ENCODE results near the gene PDGFRB.
A peak's percentile ranks its signal among the peaks of the same experiment; 100 is the strongest.

PDGFRB gene

GRCh38 chr5:150155258-150156026 is at the start of gene PDGFRB:
Gene PDGFRB, minus strand, starts transcription at chr5:150155845. Its CDS starts 18,798 bp downstream, at chr5:150137047.
- peak; percentile 83 for DNase-seq

DNA sequence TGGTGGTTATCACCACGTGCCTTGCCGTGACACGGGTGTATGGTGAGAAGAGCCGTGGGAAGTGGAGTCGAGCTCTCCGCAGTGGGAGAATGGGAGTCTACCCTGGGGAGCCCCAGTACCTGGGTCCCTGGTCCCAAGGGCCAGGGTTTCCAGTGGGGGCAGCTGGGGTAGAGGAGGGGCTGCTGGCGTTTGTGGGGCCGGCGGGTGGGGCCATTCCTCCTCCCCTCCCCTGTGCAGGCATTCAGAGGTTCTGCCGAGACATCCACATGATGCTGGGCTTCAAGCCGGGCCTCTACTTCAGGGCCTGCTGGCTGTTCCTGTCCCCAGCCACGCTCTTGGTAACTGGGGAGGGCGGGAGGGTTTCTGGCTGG is 48.9 kb upstream of the PDGFRB start:
- no peak for DNase-seq

DNA sequence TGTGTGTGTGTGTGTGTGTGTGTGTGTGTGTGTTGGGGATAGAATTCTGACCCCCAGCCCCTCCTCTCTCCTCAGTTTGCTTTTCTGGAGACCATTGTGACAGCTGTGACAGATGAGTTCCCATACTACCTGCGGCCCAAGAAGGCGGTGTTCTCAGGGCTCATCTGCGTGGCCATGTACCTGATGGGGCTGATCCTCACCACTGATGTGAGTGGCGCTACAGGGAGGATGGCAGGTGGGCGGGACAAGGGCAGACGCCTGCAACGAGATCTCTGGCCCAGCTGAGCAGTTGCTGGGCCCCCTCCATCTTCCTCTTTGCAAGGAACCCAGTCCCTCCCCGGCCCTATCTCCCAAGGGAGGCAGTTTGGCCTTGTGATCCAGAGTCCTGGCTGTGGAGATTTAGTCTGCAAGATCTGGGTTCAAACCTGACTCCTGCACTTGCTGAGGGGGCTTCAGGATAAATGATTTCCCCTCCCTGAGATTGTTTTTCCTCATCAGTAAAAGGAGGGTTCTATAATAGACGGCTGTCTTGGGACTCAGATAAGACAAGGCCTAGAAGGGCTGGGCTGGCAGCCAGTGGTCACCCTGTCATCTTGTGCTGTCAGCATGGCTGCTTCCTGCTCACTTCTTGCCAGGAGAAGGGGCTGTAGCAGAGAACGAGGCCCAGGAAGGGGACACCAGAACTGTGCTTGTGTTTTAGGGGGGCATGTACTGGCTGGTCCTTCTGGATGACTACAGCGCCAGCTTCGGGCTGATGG is 48.4 kb upstream of the PDGFRB start:
- DNase-seq: no peak

DNA sequence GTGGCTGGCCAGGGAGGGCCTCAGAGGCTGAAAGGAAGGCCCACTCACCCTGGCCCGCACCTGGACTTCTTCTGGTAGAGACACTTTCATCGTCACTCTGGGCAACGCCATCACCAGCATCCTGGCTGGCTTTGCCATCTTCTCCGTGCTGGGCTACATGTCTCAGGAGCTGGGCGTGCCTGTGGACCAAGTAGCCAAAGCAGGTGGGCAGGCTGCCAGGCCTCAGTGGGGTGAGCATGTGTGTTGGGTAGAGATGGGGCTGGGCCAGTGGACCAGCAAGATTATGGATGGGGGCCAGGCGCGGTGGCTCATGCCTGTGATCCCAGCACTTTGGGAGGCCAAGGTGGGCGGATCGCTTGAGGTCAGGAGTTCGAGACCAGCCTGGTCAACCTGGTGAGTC is 46.9 kb upstream of the PDGFRB start:
- no peak for DNase-seq

GRCh38 chr5:150197476-150197875 is 41.8 kb upstream of the PDGFRB start:
- no peak for DNase-seq

GRCh38 chr5:150196986-150197385 is 41.3 kb upstream of the PDGFRB start:
- no peak for DNase-seq

DNA sequence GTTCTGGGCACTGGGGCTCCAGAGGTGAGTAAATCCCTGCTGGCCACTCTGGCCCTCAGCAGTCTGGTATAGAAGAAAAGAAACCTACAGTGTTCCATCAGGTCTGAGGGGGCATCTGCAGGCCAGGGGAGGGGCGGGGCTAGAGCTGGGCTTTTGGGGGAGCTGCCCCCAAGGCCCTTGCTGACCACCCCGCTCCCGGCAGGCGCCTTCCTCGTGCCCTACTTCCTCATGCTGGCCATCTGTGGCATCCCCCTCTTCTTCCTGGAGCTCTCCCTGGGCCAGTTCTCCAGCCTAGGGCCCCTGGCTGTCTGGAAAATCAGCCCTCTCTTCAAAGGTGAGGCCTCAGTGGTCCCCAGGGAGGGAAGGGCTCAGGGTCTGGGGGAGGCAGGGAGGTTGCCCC is 40.9 kb upstream of the PDGFRB start:
- no peak for DNase-seq

- DNase-seq: no peak
These were observed 40.3 kb upstream of the PDGFRB start for GRCh38 chr5:150195736-150196485.

DNA sequence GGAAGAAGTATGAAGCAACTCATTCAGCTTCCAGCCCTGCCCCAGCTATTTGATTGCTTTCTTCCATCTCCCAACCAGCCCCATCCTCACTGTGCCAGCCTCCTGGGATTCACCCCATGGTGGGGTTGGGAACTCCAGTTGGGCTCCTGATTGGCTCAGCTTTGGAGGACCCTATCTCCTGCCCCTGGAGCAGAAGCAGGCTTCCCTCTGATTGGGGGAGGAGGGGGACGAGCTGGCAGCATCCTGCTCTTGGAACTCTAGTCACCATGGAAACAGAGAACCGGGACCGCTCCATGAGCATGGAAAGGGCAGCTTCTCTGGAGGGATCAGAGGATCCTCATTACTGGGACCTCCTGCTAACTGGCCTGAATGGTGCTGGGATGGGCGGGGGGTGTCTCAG is 36.8 kb upstream of the PDGFRB start:
- DNase-seq: no peak

DNA sequence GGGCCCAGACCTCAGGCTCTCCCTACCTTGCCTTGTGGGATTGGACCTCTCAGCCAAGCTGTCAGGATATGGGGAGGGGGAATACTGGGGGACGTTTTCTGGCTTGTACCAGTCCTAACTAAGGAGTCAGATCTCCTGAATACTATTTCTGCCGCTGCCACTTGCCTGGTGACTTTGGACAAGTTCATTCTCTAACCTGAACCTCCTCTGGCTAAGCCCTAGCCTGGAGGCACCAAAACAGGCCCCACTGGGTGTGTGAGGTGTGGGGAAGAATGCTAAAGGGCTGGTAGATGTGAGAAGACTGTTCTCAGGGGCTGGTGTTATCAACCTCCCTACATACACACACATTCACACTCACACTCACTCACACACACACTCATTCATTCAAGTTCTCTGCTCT is 35.3 kb upstream of the PDGFRB start:
- DNase-seq: no peak

DNA sequence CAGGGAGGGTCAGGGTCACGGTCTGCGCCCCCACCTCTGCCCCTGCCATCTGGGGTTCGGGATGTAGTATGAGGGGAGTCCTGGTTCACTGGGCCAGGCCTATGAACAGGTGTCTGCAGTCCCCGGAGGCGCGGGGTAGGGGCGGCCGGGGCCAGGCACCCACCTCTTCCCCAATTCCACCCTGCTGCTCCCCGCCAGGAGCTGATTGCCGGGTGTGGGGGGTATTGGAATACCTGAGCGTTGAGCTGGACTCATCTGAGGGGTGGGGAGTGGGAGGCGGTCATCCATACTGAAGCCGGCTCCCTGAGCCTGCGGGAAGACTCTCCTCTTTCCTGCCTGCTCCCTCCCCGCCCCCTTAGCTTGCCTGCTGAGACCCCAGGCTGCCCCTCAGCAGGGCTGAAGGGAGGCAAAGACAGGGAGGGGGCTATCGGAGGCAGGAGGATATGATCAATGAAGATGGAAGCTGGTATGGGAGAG is 34.9 kb upstream of the PDGFRB start:
- DNase-seq: no peak

DNA sequence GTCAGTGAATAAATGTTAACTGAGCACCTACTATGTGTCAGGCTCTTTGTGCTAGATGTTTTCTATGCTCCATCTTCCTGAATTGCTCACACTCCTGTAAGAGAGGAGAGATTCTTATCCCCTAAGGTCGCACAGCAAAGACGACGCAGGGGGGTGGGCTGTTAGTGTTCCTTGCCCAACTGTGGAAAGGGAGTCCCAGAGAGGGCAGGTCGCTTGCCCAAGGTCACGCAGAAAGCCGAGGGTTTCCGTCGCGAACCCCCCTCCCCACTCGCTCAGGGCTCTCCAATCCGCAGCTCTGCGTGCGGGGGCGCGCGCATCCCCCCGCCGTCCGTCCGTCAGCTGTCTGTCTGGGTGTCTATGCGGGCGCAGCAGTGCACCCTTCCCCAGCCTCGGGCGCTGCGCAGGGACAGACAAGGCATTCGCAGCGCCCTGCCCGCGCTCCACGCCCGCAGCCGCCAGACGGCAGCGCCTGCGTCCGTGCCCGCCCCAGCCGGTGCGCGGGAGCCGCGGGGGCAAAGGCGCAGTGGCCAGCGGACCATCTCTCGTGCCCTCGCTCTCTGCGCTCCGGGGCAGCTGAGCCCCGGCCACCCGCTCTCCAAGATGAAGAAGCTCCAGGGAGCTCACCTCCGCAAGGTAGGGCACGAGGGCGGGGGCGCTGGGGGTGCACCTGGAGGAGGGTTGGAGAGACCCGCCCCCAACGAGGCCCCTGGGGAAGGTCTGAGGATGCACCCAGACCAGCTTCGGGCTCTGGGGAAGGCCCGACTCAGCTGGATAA is 34.3 kb upstream of the PDGFRB start, which contains the start of gene SLC6A7:
TSS of gene SLC6A7 (plus strand) at position 335 of the 775 bp plus-strand sequence. CDS start at position 601, 266 bp downstream.
- DNase-seq: no peak

DNA sequence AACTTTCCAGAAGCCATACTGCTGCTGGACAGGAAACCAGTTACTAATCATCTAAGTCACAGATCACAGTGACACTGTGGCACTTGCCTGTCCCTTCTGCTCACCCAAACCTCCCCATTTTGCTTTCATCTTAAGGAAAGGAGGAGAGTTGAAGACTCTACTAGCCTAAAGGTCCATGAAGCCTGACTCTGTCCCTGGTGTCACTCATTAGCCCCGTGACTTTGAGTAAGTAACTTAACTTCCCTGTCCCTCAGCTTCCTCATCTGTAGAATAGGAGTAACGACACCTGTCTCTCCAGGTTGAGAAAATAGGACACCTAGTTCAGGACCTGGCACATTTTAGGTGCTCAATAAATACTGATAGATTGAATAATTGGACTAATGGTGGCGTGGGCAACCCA is 33.7 kb upstream of the PDGFRB start:
- no peak for DNase-seq

DNA sequence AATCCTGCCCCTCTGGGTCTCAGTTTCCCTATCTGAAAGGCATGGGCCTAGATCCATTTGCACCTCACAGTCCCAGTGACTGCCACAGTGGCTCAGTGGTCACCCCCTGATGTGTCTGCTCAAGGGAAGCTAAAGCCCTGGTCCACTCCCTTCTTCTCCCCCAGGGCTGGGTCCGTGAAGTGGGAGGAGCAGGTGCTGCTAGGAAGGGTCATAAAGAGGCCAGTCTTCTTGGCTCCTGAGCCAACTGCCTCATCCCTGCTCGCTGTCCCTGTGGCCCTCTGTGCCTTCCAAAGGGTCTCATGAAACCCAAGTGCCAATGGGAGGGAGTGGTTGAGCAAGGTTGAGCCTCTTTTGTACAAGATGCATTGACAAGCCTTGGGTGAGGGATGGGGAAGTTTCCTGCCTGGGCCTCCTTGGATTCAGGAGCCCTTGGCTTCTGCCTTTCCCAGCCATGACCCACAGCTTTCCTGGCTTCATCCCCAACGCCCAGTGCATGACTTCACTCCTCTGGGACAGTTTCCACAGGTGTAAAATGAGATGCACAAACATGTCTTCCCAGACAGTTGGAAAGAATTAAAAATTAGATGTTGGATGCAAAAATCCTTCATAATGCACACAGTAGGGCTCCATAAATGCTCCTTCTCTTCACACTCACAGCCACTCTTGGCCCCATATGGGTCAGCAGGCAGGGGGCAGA is 32.6 kb upstream of the PDGFRB start:
- no peak for DNase-seq

- no peak for DNase-seq
These were observed 31.3 kb upstream of the PDGFRB start for GRCh38 chr5:150186897-150187296.

DNA sequence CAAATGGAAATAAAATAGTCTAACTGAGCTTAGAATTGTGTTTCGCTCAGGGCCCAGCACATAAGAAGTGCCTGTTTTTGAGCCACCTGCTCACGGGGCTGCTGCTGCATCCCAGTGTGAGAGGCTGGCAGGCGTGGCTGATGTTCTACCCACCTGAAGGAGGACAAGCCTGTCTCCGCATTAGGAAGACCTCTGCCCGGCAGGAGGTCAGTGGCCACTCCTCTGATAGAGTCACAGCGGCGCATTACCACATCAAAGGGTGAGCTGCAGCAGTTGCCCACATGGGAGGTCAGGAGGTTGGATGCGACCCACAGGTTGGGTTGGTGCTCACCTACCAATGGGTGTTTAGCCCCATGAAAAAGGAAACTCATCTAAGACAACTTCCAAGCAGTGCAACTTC is 30.5 kb upstream of the PDGFRB start:
- no peak for DNase-seq

DNA sequence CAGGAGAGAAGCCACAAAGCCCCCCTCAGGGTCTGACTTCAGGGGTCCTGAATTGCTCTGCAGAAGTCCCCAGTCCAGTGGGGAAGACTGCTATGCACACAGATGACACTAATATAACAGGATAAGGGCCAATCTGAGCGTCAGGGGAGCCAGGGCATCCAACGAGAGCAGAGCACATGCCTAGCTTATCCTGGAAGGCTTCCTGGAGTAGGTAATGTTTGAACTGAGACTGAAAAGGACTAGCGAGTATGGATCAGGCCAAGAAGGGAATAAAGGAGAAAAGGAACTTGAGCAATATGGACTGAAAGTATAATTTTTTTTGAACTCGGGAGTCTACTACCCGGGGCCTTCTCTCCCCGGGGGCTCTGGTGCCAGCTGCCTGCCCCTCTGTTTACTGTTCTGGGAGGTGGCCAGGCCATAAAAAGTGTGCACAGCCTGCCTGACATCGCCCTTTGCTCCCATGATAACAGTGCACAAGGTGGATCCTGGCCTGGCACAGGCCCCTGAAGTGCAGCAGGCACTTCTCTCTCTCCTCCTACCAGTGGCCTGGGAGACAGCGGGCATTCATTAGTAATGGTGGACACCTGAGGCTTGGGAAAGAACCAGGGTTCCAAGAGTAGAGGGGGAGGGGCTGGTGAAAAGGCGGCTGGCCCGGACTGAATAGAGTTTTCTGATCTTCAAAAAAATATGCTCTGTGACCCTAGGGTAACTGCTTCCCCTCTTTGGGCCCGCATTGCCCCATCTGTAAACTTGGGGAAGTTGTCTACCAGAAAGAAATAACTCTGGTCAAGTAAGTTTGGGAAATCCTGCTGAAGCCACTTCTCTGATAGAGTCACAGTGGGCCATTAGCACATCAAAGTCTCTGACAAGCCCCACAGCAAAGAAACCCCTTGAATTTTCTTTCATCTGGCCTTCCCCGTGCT is 29.6 kb upstream of the PDGFRB start:
- DNase-seq: no peak

- DNase-seq: no peak
These were observed 28.4 kb upstream of the PDGFRB start for GRCh38 chr5:150184006-150184405.

DNA sequence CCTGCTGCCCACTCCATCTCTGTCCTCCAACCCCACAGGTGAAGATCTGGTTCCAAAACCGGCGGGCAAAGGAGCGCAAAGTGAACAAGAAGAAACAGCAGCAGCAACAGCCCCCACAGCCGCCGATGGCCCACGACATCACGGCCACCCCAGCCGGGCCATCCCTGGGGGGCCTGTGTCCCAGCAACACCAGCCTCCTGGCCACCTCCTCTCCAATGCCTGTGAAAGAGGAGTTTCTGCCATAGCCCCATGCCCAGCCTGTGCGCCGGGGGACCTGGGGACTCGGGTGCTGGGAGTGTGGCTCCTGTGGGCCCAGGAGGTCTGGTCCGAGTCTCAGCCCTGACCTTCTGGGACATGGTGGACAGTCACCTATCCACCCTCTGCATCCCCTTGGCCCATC is 27.8 kb upstream of the PDGFRB start:
- no peak for DNase-seq

GRCh38 chr5:150182774-150183173 is 27.1 kb upstream of the PDGFRB start:
- no peak for DNase-seq

All from midbrain (tissue), 1 donor.